ENCODE data around the gene SCAMP2. TPM values are rescaled to one million over a fixed set of nuclear protein-coding genes. Genes with fewer than 3 reads are reported as not detected.

The SCAMP2 gene
- total RNA-seq, 2 donors from 2014 or later, result 47.5 to 50.9 TPM

DNA sequence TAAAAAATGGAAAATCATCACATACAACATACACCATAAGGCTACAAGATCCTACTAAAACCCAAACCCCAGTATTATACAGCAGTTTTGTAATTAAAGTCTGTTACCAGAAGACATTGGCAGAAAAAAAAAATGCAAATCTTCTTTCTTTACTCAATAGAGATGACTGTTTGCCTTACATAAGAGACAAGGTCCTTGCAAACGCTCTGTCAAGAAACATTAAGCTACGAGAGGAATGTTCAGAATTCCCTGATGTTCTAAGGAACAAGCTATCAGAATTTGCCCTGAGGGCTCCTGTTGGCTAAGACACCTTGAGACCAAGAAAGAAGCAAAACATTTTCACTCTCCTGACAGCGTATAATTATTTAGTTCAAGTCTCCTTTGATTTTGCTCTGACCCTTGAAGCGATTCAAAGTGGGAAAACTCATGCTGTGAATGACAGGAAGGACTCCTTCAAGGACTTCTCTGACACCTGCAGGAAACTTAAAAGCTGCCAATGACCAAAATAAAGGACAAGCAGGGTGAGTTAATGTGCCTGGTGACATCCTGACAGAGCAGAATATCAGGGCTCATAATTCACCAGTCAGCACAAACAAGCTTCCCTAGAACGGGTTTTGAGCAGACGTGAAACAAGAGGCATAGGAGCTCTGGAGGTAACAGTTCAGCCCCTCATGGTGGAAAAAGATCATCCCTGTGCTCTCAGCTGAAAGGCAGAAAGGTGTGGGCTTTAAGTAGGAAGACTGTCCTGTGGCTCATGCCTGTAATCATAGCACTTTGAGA lies 2.5 kb downstream of the SCAMP2 start:
- peak; percentile 66 for DNase-seq
- Mint-ChIP-seq H3K36me3 (ENCODE audit: low read depth) (peaks cover 35% of the 10 kb centered on the region), H3K27ac (peak overlapping the region; percentile 67), H3K4me3 (peak overlapping the region; percentile 85), H3K9me3 (peaks cover 12% of the 10 kb centered on the region), H3K27me3 (ENCODE audit: insufficient read depth) (no peaks in the 10 kb centered on the region), H3K4me1 (peaks cover 31% of the 10 kb centered on the region)
- Histone ChIP-seq H3K4me1 (ENCODE audit: control insufficient read depth, insufficient read depth, low read length) (peaks cover 7% of the 10 kb centered on the region), H3K27ac (ENCODE audit: low read depth, low read length) (no peak overlapping the region), H3K9me3 (ENCODE audit: control insufficient read depth, low read length) (peaks cover 17% of the 10 kb centered on the region), H3K27me3 (ENCODE audit: control insufficient read depth, insufficient read depth, low read length, poor library complexity, severe bottlenecking) (no peaks in the 10 kb centered on the region), H3K9ac (ENCODE audit: extremely low read depth, low read length, poor library complexity, severe bottlenecking) (no peak overlapping the region), H3K36me3 (ENCODE audit: control insufficient read depth, insufficient read depth, low read length) (peaks cover 24% of the 10 kb centered on the region), H3K4me3 (ENCODE audit: low read length) (no peak overlapping the region)
- 55 to 58% methylated on average over 6 of the region's 6 CpGs for WGBS, 2 experiments (ENCODE audit: insufficient coverage in 1 of 2, insufficient read length in 1 of 2)
- no peak for TF ChIP-seq CTCF (conservative IDR thresholded peaks at IDR 0.05)

DNA sequence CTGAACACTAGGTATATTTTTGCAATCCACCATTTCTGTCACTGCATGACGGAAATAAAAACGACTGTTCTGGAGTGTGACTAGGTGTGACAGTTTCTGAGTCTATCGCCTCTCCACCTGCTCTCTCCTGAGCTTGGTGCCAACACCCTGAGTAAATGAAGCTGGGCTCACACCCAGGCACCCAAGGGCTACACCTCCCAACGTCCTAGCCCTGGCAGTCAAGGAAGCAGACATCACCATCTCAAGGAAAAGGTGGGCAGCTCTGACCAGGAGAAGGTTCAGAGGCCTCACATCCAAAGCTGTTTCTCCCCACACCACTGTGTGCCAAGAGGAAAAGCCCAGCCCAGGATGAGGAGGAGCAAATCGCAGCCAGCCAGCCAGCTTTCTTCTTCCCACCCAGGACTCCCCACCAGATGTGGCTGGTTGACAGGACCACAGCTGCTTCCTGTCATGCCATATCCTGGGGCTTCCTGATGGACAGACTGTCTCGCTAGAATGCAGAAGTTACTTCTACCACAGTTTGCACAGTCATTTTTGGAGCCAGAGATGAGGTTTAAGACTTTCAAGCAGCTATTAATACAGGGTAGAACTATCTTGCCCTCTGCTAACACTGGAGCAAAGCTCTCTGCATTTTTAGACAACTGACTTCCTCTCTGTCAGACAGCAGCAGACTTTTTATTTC lies 3.3 kb downstream of the SCAMP2 start:
- peaks cover 17% of the 10 kb centered on the region for H3K9me3 ChIP-seq (ENCODE audit: control insufficient read depth, low read length)
- Mint-ChIP-seq H3K4me3 (no peak overlapping the region), H3K36me3 (ENCODE audit: low read depth) (peaks cover 37% of the 10 kb centered on the region), H3K4me1 (peaks cover 31% of the 10 kb centered on the region), H3K27me3 (ENCODE audit: insufficient read depth) (no peaks in the 10 kb centered on the region), H3K9me3 (peaks cover 12% of the 10 kb centered on the region), H3K27ac (no peak overlapping the region)
- no peak overlapping the region for H3K4me3 ChIP-seq (ENCODE audit: low read length)
- H3K4me1 ChIP-seq (ENCODE audit: control insufficient read depth, insufficient read depth, low read length), result peaks cover 7% of the 10 kb centered on the region
- H3K9ac ChIP-seq (ENCODE audit: extremely low read depth, low read length, poor library complexity, severe bottlenecking), result no peak overlapping the region
- no peak for DNase-seq
- H3K27ac ChIP-seq (ENCODE audit: low read depth, low read length), result no peak overlapping the region
- no peak for TF ChIP-seq CTCF (conservative IDR thresholded peaks at IDR 0.05)
- WGBS, 2 experiments (ENCODE audit: insufficient coverage in 1 of 2, insufficient read length in 1 of 2), result 88 to 90% methylated on average over 5 to 6 of the region's 6 CpGs
- peaks cover 24% of the 10 kb centered on the region for H3K36me3 ChIP-seq (ENCODE audit: control insufficient read depth, insufficient read depth, low read length)
- H3K27me3 ChIP-seq (ENCODE audit: control insufficient read depth, insufficient read depth, low read length, poor library complexity, severe bottlenecking), result no peaks in the 10 kb centered on the region

DNA sequence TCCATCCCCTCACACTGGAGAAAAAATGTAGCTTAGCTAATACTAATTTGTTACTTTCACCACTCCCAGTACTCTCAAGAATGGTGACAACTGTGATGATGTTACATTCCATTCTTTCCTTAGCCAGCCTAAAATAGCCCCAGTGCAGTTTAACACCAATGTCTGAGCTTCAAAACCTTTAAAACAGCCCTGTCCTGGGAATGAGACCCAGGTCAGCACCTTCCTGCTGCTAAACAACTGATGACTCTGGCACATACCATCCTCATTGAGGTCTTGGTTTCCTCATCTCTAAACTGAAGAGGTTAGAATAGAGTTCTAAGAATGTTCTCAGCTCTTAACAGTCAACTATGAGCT lies 3.8 kb downstream of the SCAMP2 start:
- H3K27ac ChIP-seq (ENCODE audit: low read depth, low read length), result no peak overlapping the region
- H3K4me1 ChIP-seq (ENCODE audit: control insufficient read depth, insufficient read depth, low read length), result peaks cover 7% of the 10 kb centered on the region
- Mint-ChIP-seq H3K27ac (no peak overlapping the region), H3K27me3 (ENCODE audit: insufficient read depth) (no peaks in the 10 kb centered on the region), H3K4me1 (peaks cover 31% of the 10 kb centered on the region), H3K9me3 (peaks cover 12% of the 10 kb centered on the region), H3K36me3 (ENCODE audit: low read depth) (peaks cover 37% of the 10 kb centered on the region), H3K4me3 (no peak overlapping the region)
- H3K9me3 ChIP-seq (ENCODE audit: control insufficient read depth, low read length), result peaks cover 17% of the 10 kb centered on the region
- DNase-seq, result no peak
- TF ChIP-seq CTCF (conservative IDR thresholded peaks at IDR 0.05), result no peak
- H3K9ac ChIP-seq (ENCODE audit: extremely low read depth, low read length, poor library complexity, severe bottlenecking), result no peak overlapping the region
- H3K27me3 ChIP-seq (ENCODE audit: control insufficient read depth, insufficient read depth, low read length, poor library complexity, severe bottlenecking), result no peaks in the 10 kb centered on the region
- no peak overlapping the region for H3K4me3 ChIP-seq (ENCODE audit: low read length)
- peaks cover 24% of the 10 kb centered on the region for H3K36me3 ChIP-seq (ENCODE audit: control insufficient read depth, insufficient read depth, low read length)
